B cell (primary cell): Measurements from ENCODE around the gene CDK2. TPM values are rescaled to one million over a fixed set of nuclear protein-coding genes. Genes with fewer than 3 reads are reported as not detected.

Experiments used
- ATAC-seq: fragments of 200-7000 bp; cut with Tn5 transposase; one replicate; pipeline ENCODE4 v1.10.0; 2021; ENCODE audit warnings: low read depth, mild to moderate bottlenecking, moderate number of reproducible peaks, moderate library complexity
- CTCF ChIA-PET: fragments of 350-600 bp; sonication (Branson Sonifier 250); formaldehyde crosslinking; loops from one replicate; lab custom pipeline; 2021; ENCODE audit warnings: antibody characterized with exemption, inconsistent platforms; lab: Charles Lee
- POLR2A ChIA-PET: fragments of 350-600 bp; sonication (Branson Sonifier 250); formaldehyde crosslinking; loops from one replicate; lab custom pipeline; 2021; ENCODE audit warnings: antibody characterized with exemption; lab: Charles Lee
- DNase-seq: peaks from one replicate; pipeline ENCODE4 v3.0.0; 2013
- H2AFZ ChIP-seq: 2 replicates; pipeline ENCODE4 v1.6.1; 2012; ENCODE audit warnings: mild to moderate bottlenecking, low read depth, low read length; ENCODE audit not compliant: insufficient read depth, poor library complexity, severe bottlenecking
- H3K27ac ChIP-seq, 2 donors: 1 replicate in 1 of 2; 2 replicates in 1 of 2; pipeline ENCODE4 v1.5.1; 2012 to 2013; ENCODE audit warnings: low read length in 2 of 2, mild to moderate bottlenecking in 2 of 2, moderate library complexity in 1 of 2
- H3K27me3 ChIP-seq, 4 experiments: fragments of 200-600 bp in 1 of 4; sonication (generic) in 1 of 4; replicated peaks in 1 of 4; 1 replicate in 2 of 4; 2 replicates in 2 of 4; pipeline versions ENCODE4 v1.6.1 to v1.7.0; 2013 to 2016; ENCODE audit warnings: low read length in 3 of 4, mild to moderate bottlenecking in 2 of 4, mixed read lengths in 1 of 4, moderate library complexity in 1 of 4; ENCODE audit not compliant: insufficient read depth in 4 of 4, control insufficient read depth in 3 of 4; ENCODE audit errors: control extremely low read depth in 1 of 4
- H3K36me3 ChIP-seq, 2 experiments: replicated peaks in 1 of 2; 1 replicate in 1 of 2; 2 replicates in 1 of 2; pipeline versions ENCODE4 v1.6.1 to v1.7.1; 2013; ENCODE audit warnings: low read length in 1 of 2; ENCODE audit not compliant: insufficient read depth in 2 of 2, control insufficient read depth in 1 of 2; ENCODE audit errors: control extremely low read depth in 1 of 2, extremely low read depth in 1 of 2
- H3K4me1 ChIP-seq, 2 donors: fragments of 200-600 bp in 1 of 2; sonication (generic) in 1 of 2; 1 replicate in 1 of 2; 2 replicates in 1 of 2; pipeline versions ENCODE4 v1.5.1 to v1.6.1; 2013 to 2017; ENCODE audit warnings: low read length in 2 of 2; ENCODE audit not compliant: control insufficient read depth in 2 of 2, insufficient read depth in 2 of 2
- H3K4me2 ChIP-seq: replicated peaks from 2 replicates; pipeline ENCODE3; 2012; ENCODE audit warnings: mild to moderate bottlenecking, low read depth, low read length; ENCODE audit not compliant: poor library complexity, severe bottlenecking
- H3K4me3 ChIP-seq, 5 experiments: fragments of 200-600 bp in 1 of 5; sonication (generic) in 1 of 5; 1 replicate in 3 of 5; 2 replicates in 2 of 5; pipeline versions ENCODE4 v1.5.1 to v1.7.0; 2011 to 2016; ENCODE audit warnings: low read length in 4 of 5, mild to moderate bottlenecking in 4 of 5, low read depth in 2 of 5, control low read depth in 1 of 5, moderate library complexity in 1 of 5; ENCODE audit not compliant: insufficient read depth in 1 of 5; ENCODE audit errors: control extremely low read depth in 1 of 5, extremely low read depth in 1 of 5
- H3K79me2 ChIP-seq: fragments of 200-600 bp; sonication (generic); one replicate; pipeline ENCODE4 v1.6.0; 2016; ENCODE audit warnings: low read length; ENCODE audit not compliant: control insufficient read depth, insufficient read depth
- H3K9ac ChIP-seq: fragments of 200-600 bp; sonication (generic); 2 replicates; pipeline ENCODE4 v1.6.1; 2017; ENCODE audit warnings: mild to moderate bottlenecking, low read length, moderate library complexity
- H3K9me3 ChIP-seq, 3 donors: one replicate each; pipeline versions ENCODE4 v1.6.1 to v1.7.1; 2013; ENCODE audit warnings: low read length in 2 of 3; ENCODE audit not compliant: control insufficient read depth in 2 of 3, insufficient read depth in 1 of 3; ENCODE audit errors: control extremely low read depth in 1 of 3
- H4K20me1 ChIP-seq: 2 replicates; pipeline ENCODE4 v1.6.0; 2012; ENCODE audit warnings: mild to moderate bottlenecking, low read length; ENCODE audit not compliant: insufficient read depth, control insufficient read depth, poor library complexity, severe bottlenecking
- H3K27ac Mint-ChIP-seq: one replicate; pipeline ENCODE4 v1.8.0; 2021; ENCODE audit warnings: mixed read lengths
- H3K27me3 Mint-ChIP-seq: one replicate; pipeline ENCODE4 v1.8.0; 2021; ENCODE audit warnings: mixed read lengths
- H3K4me1 Mint-ChIP-seq: one replicate; pipeline ENCODE4 v1.8.0; 2021; ENCODE audit warnings: mixed read lengths
- H3K4me3 Mint-ChIP-seq: one replicate; pipeline ENCODE4 v1.8.0; 2021; ENCODE audit warnings: mixed read lengths
- H3K9me3 Mint-ChIP-seq: one replicate; pipeline ENCODE4 v1.8.0; 2022; ENCODE audit warnings: mixed read lengths; ENCODE audit not compliant: insufficient read depth
- EZH2 ChIP-seq: IDR thresholded peaks from 2 replicates; pipeline ENCODE4 v1.6.1; 2012; ENCODE audit warnings: borderline replicate concordance, low read depth, mild to moderate bottlenecking, moderate library complexity, low read length; ENCODE audit not compliant: insufficient read depth, poor library complexity, severe bottlenecking
- WGBS: methylation state at CpG from one replicate; pipeline ENCODE4 v1.1.5; 2013; ENCODE audit warnings: missing lambda C conversion rate; ENCODE audit not compliant: insufficient coverage; 5-methylcytosine and 5-hydroxymethylcytosine counted together
- intact Hi-C: fragments of 100-400 bp; cut with micrococcal nuclease; formaldehyde crosslinking; loops from one replicate; pipeline ENCODE4 v1.10.0; 2022
- polyA plus RNA-seq: library from polyadenylated mRNA; depleted of rRNA; stranded (reverse); fragments of >200 nt; gene quantifications from 2 replicates; pipeline ENCODE4 v1.2.3, GENCODE V29; 2012
- total RNA-seq, 2 donors: library from RNA; stranded (reverse); fragments of 120-200 nt in 1 of 2; gene quantifications; 1 replicate in 1 of 2; 2 replicates in 1 of 2; pipeline versions ENCODE4 v1.2.3 to v1.2.4, GENCODE V29; 2013 to 2022
- TF ChIP-seq, protein P1 (sequence below): fragments of 200-600 bp; IDR thresholded peaks from one replicate; pipeline ENCODE4 v1.8.0; 2022; ENCODE audit warnings: antibody characterized with exemption, mild to moderate bottlenecking

CDK2 gene
- total and polyA plus RNA-seq, 2 donors (not counting 1 experiment from before 2014, with no cell fraction given) = 10.8 to 32.8 TPM

DNA sequence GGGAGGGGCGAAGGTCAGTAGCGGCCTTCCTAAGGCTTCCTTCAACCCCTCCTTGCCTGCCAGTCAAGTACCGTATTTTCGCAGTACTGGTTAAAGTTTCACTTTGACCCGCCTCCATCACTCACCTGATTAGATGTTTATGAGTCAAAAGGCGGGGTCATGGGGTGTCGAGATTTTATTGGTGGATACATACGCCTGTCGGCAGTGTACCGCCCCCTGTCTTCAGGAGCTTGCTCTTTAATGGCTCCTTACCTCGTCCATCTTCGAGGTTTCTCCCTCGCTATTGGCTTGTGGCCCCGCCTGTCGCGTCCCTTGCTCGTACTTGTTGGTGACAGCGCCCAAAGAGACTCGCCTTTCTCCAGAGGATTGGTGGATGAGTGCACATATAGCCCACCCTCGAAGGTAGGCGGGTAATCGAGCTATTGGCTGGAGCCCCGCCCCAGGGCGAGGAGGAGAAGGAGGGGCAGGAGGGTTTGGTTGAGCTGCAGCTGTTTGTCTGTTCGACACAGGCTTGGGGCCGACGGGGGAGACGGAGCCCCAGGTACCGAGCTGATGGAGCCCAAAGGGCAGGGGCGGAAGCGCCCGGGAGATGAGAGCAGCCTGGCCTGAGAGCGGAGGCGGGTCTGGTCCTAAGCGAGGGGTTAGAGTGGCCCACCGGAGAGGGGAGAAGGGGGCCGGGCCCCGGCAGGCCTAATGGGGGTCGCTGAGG, 7.1 kb downstream of the CDK2 start, which contains the start of gene RAB5B:
RAB5B (plus strand) TSS at position 480 of the 709 bp plus-strand sequence. CDS start 12,883 bp downstream, outside the sequence.
- Histone ChIP-seq H2AFZ (peak within 1 kb of the TSS; percentile 90), H3K4me1 (peaks cover 17% of the 10 kb centered on the region in 2 donors), H3K36me3 (no peaks in the 10 kb centered on the region), H3K27ac (peak within 1 kb of the TSS; percentile 85 to 96), H4K20me1 (peaks cover 22% of the 10 kb centered on the region), H3K9ac (peak within 1 kb of the TSS; percentile 95), H3K4me2 (peak within 1 kb of the TSS; percentile 89), H3K4me3 (peak within 1 kb of the TSS; percentile 77 to 99 (median 90)), H3K9me3 (no peaks in the 10 kb centered on the region), H3K79me2 (peaks cover 51% of the 10 kb centered on the region), H3K27me3 (no peaks in the 10 kb centered on the region)
- ChIA-PET POLR2A (interaction anchor here (0.5 to 1.8 kb wide), 23 partner anchors 9 to 1475 kb away, joined by 3 to 11 read pairs (median 4); partner anchors contain the start of genes BAZ2A, BLOC1S1, ORMDL2 and PA2G4), CTCF (interaction anchor here (0.5 to 3.3 kb wide), 15 partner anchors 9 to 663 kb away, joined by 3 to 33 read pairs (median 4); partner anchors contain the start of genes DNAJC14, SUOX and ZC3H10)
- no peaks in the 10 kb centered on the region for H3K9me3 Mint-ChIP-seq
- WGBS = 0% methylated on average over 32 of the region's 39 CpGs
- no peaks in the 10 kb centered on the region for H3K27me3 Mint-ChIP-seq
- H3K4me1 Mint-ChIP-seq = peaks cover 13% of the 10 kb centered on the region
- DNase-seq (peak; percentile 99), ATAC-seq (peak; percentile 87)
- H3K27ac Mint-ChIP-seq = no peak within 1 kb of the TSS
- no peak within 1 kb of the TSS for H3K4me3 Mint-ChIP-seq
- intact Hi-C loops = loop anchor here (1.0 to 5.0 kb wide), 12 partner anchors 7 to 664 kb away; partner anchors contain the start of genes BLOC1S1, CDK2, DNAJC14 and ORMDL2
- TF ChIP-seq, protein P1, sequence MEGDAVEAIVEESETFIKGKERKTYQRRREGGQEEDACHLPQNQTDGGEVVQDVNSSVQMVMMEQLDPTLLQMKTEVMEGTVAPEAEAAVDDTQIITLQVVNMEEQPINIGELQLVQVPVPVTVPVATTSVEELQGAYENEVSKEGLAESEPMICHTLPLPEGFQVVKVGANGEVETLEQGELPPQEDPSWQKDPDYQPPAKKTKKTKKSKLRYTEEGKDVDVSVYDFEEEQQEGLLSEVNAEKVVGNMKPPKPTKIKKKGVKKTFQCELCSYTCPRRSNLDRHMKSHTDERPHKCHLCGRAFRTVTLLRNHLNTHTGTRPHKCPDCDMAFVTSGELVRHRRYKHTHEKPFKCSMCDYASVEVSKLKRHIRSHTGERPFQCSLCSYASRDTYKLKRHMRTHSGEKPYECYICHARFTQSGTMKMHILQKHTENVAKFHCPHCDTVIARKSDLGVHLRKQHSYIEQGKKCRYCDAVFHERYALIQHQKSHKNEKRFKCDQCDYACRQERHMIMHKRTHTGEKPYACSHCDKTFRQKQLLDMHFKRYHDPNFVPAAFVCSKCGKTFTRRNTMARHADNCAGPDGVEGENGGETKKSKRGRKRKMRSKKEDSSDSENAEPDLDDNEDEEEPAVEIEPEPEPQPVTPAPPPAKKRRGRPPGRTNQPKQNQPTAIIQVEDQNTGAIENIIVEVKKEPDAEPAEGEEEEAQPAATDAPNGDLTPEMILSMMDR = no peak
- no peak for TF ChIP-seq EZH2
